GM18511 (cell line): ENCODE measurements around the gene RNFT2.
"Not testable (repeated sequence)": the region's sequence is repeated elsewhere in the genome, so short reads cannot be mapped to it uniquely, and the experiment has no call there.

Experiments used
- ATAC-seq: cut with Tn5 transposase; IDR thresholded peaks from one replicate; pipeline ENCODE4 v1.9.1; 2021; ENCODE audit warnings: mild to moderate bottlenecking, moderate library complexity; ENCODE audit not compliant: unreplicated experiment

Gene RNFT2

DNA sequence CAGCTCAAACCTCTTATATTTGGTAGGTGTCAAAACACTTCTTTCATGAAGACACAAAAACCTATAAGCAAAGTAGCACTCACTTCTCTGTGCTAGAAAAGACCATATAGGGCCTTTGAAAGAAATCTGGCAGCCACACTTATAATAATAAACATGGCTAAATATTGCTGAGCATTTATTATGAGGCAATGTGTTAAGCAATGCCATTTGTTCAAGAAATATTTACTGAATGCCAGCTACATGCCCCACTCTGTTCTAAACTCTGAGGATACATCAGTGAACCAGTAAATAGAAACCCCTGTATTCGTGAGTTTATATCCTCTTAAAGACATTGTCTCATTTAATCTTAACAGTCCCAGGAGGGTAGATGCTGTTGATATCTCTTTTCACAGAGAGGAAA, 52.0 kb downstream of the RNFT2 start:
- no peak for ATAC-seq

DNA sequence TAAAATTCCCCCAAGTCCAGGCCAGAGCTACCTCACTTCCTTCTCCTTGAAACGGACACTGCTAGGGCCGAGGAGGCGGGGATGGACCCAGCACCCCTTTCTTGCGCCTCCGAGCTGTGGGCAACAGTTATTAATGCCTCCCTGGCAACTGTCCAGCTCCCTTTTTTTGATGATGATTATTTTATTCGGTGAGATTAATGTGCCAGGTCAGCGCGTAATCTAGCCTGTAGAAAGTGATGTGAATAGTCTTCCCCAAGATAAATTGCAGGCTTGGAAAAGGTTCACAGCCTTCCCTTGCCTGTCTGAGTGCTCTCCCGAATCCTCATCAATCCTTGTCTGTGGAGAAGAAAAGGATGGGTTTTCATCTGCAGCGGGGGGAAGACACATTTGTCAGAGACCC, 54.3 kb downstream of the RNFT2 start:
- no peak for ATAC-seq

DNA sequence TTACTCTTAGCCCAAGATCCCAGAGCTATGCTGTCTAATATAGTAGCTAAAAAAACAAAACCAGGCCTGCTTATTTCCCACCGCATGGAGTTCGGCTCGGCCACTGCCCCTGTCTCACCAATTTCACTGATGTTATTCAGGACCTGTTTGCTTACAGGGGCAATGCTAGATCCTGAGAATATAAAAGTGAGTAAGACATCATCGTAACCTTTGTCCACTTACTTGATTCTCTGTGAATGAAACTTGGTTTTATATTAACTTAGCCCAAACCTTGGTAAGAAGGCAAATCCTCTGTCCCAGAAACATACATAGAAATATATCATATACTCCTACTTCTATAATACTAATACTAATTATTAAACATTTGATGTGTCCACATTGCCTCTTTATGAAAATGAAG, 56.6 kb downstream of the RNFT2 start:
- no peak for ATAC-seq

DNA sequence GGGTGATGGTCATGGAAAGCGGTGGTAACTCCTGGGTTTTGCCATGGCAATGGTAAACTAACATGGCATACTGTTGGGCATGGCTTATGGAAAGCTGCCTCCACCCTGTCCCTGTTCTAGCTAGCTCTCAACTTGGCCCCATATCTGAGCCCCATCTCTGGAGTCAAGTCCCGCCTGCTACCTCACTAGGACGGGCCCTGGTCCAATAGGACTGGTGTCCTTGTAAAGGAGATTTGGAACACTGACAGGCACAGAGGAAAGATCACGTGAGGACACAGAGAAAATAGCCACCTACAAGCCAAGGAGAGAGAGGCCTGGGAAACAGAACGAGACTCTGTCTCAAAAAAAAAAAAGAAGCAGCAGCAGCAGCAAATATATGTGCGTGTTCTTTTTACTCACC, 59.8 kb downstream of the RNFT2 start:
- no peak for ATAC-seq

DNA sequence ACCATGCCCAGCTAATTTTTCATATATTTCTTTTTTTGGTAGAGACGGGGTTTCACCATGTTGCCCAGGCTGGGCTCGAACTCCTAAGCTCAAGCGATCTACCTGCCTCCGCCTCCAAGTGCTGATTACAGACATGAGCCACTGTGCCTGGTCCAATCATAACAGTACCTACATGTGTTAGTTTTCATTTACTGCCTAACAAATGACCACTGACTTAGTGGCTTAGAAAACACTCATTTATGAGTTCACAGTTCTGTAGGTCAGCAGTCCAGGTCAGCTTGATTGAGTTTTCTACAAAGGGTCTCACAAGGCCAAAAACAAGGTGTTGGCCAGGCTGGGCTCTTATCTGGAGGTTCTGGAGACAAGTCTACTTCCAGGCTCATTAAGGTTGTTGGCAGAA, 60.6 kb downstream of the RNFT2 start:
- no peak for ATAC-seq

DNA sequence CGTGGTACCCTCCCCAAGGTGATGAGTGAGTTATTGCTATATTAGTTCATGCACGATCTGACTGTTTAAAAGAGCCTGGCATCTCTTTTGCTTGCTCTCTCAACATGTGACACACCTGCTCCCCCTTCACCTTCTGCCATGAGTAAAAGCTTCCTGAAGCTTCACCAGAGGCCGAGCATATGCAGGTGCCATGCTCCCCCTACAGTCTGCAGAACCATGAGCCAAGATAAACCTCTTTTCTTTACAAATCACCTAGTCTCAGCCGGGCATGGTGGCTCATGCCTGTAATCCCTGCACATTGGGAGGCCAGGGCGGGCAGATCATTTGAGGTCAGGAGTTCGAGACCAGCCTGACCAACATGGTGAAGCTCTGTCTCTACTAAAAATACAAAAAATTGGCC, 61.8 kb downstream of the RNFT2 start:
- ATAC-seq = no peak

DNA sequence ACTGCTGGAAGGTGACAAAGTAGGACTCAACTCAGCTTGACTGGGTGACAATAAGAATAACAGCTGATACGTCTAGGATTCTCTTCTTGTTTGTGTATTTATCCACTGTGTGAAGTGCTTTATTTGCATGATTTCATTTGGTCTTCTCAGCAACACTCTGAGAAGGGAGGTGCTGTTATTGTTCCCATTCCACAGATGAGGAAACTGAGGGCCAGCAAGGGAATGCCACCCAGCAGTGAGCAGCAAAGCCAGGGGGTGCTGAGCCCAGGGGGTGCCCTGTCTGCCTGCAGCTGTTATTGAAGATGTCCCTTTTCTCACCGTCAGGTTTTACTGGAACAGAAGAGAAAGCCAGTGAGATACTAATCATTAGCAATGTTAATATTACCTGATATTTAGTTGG, 62.8 kb downstream of the RNFT2 start:
- no peak for ATAC-seq

DNA sequence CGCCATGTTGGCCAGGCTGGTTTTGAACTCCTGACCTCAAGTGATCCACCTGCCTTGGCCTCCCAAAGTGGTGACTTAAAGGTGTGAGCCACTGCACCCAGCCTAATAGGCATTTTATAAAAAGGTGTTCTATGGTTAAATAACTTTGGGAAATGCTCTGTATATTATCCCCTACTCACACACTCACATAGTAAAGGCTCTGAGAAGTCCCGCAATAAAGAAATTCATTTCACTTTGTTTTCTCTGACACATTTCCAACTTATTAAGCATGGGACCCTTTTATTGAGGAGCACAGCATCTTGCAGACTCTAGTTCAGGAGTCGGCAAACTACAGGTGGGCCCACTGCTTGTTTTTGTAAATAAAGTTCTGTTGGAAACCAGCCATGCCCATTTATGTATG, 63.9 kb downstream of the RNFT2 start:
- ATAC-seq = no peak

DNA sequence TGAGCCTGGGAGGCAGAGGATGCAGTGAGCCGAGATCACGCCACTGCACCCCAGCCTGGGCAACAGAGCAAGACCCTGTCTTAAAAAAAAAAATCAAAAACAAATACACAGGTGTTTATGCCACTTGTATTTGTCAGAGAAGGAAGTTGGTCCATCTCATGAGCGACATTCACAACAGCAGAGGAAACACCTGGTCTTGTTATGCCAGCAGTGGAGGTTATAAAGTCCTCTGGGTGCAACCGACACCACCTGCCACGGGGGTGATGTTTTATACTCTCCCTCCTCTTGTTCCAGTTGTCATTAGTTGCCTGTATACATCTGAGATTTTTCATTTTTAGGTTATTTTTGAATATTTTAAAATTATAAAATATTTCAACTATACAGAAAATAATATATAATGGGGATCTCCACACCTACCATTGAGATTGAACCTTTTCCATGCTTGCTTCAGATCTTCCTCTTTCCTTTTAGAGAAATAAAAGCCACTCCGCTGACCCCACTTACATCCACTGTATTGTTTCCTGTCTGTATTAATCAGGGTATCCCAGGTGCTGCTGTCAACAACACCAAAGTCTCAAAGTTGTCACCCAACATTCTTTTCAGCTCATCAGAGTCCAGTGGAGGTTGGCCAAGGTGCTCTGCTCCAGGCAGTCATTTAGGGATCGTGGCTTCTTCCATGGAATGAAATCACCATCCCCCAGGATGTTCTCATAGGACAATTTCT, 65.1 kb downstream of the RNFT2 start:
- no peak for ATAC-seq

DNA sequence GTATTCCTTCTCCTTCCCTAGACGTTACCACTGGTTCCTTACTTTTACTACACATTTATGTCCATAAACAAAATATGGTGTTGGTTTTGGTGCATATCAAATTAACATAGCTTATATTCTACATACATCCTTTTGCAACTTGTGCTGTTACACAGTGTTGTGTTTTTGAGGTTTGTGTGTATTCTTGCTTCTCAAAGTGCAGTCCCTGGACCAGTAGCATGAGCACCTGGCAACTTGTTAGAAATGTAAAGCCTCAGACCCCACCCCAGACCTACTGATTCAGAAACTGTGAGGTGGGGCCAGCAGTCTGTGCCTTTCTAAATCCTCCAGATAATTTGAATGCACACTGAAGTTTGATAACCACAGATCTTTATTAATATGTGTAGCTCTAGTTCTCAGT, 65.9 kb downstream of the RNFT2 start:
- ATAC-seq = no peak

DNA sequence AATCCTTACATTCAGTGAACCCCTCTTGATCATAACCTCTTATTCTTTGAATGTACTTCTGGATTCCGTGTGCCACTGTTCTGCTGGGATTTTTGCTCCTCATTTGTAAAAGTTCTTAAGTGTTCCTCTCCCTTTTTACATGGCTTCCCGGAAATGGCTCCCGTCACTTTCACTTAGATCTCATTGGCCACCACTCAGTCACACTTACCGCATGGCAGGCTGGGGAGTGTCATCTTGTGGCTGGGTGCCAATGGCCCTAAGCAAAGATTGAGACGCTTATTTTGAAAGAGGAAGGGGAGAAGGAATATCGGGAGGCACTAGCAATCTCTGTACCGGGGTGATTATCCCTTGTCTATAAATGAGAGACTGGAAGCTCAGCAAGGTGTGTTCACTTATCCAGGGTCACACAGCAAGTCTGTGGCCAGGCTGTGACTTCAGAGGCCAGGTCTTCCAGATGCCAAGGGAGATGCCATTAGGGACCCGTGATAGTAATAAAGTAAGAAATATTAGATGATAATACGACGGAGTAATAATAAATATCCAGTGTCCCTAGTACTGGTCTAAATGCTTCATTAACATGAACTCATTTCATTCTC, 68.8 kb downstream of the RNFT2 start:
- no peak for ATAC-seq

DNA sequence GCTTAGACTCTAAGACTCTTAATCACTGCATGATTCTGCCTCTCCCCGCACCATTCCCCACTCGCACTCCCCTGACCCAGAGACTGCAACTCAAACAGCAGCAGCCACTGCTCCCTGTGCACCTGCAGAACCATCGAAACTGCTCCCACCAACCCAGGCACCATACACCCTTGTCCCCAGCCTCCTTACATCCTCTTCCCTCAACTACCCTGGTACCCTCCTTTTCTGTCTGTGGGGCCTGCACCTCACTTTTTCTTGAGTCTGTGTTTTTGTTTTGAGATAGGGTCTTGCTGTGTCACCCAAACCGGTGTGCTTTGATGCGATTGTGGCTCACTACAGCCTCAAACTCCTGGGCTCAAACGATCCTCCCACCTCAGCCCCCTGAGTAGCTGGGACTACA, 69.4 kb downstream of the RNFT2 start:
- no peak for ATAC-seq

DNA sequence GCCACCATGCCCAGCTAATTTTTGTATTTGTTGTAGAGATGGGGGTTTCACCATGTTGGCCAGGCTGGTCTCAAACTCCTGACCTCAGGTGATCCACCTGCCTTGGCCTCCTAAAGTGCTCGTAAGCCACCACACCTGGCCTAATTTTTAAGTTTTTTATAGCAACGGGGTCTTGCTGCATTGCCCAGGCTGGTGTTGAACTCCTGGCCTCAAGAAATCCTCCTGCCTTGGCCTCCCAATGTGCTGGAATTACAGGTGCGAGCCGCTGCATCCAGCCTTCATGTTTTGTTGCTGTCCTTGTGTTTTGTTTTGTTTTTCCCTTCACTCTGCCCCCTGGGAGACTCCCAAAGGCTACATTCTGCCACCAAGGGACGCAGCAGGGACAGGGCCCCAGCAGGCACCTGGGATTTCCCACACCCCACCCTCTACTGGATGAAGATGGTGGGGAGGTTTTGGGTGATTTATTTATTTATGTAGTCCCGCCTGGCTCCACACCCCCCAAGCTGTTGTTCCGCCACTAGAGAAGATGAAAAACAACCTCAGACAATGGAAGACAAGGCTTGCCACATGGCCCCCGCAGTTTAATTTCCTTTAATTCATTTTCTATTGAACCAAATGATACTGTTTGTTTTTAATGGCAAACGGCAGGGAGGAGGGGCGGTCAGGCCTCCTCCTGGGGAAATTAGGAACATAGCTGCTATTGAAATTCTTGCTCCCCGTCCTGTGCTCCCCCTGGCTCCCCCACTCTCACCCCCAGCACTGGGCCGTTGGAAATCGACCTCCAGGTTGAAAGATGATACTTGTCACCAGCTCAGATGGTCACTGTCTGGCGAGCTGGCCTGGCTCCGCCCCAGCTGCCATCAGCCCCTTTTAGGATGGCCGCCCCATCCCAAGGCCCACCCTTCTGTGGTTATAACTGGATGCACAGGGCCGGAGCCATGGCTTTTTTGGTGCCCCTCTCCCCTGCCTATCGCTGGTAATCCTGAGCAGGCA, 70.3 kb downstream of the RNFT2 start:
- ATAC-seq = no peak

DNA sequence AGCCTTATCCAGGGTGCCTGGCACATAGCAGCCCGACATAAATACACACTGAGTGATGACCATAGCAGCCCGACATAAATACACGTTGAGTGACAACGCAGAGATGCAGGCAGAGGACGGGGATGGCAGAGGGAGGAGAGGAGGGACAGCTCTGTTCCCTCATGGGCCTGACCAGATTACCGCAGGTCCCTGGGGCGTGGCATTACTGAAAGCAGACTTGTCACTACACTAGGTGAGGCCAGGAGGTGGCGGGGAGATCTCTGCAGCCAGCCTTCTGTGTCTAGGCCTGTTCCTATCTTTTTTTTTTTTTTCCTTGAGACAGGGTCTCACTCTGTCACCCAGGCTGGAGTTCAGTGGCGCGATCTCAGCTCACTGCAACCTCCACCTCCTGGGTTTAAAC, 74.1 kb downstream of the RNFT2 start:
- ATAC-seq = no peak

DNA sequence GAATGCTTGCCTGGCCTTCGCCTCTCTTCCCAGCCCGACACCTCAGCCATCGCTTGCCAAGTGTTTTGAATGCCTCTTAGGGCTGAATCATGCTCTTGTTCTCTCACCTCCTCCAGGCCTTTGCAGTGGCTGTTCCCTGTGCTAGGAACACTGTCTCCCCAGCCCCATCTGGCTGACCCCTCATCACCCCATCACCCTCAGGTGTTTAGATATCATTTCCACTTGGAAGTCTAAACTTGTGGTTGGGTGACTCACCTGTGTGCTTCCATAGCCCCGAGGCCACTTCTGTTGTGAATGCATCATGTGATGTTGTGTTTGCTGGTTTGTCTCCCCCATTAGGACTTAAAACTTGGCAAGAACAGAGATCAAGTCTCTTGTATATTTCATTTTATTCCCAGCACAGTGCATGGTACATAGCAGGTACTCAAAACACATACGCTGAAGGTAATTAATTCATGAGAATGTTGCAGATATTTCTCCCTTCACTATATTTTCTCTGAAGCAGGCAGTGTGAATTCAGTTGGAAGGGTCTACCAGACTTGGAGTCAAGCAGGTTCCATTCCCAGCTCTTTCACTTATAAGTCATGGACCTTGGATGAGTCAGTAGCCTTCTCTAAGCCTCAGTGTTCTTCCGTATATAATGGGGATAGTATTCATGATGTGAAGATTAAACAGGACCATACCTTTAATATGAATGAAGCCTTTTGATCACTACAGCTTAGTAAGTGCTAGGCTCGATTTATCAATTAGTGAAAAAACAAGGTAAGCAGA, 75.3 kb downstream of the RNFT2 start:
- no peak for ATAC-seq

DNA sequence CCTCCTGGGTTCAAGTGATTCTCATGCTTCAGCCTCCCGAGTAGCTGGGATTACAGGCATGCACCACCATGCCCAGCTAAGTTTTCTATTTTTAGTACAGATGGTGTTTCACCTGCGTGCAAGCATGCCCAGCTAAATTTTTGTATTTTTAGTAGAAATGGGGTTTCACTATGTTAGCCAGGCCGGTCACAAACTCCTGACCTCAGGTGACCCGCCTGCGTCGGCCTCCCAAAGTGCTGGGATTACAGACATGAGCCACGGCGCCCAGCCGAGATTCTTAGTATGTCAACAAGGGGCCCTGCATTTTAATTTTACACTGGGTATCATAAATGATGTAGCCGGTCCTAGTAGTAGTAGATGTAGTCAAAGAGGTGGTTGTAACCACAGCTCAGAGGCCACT, 76.7 kb downstream of the RNFT2 start:
- ATAC-seq = not testable (repeated sequence)

DNA sequence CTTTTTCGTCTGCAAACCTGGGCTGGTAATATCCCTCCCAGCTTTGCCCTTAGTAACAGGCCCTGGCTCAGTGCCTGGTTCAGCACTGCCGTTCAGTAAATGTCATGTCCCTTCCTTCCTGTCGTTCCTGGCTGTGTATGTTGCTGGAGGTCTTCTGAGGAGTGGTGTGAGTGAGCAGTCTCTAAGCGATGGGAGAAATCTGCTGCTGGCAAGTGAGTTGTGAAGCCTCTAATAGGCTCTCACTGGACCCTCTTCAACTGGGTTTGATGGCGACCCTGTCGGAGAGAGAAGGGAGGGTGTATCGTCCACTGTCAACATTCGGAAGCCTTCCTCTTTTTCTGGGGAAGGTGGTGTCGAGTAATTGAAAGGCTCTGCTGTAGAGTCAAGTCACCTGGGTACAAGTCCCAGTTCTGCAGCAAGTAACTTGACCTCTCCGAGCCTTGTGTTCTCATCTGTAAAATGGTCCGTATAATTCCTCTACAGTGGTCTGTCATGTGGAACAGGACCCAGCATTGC, 80.3 kb downstream of the RNFT2 start:
- no peak for ATAC-seq

DNA sequence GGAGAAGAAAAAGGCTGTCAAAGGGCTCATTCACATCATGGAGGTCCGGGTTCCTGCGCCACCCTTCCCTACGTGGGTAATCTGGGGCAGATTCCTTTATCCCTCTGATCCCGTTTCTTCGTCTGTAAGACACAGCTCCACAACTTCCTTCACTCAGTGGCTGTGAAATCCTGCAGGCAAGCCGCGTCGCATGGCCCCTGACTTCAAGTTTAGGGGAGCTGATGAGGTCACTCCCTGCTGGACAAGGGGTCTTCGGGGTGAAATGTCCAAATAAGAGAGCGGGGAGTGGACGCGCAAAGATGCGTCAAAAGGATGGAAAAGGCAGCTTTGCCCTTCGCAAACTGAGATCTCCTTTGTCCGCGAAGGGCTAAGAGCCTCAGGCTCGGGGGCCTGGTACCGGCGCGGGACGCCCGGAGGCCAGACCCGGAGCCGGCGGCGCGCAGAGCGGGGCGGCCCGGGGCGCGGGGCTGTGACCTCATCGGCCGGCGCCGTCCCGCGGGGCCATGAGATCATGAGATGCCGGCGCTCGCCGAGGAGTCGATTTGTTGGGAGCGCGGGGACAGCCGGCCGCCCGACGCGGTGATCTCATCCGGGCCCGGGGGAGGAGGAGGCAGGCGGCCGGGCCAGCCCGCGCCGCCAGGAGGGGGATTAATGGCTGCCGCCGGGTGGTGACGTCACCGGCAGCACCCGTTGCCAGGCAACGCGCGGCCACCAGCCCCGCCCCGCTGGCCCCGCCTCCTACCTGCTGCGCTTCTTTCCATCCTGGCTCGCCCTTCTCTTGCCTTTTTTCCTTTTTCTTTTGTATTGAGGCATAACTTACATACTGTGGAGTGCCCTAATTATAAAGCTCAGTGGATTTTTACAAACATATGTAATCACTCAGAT, 81.1 kb downstream of the RNFT2 start:
- peak; percentile 89 for ATAC-seq

DNA sequence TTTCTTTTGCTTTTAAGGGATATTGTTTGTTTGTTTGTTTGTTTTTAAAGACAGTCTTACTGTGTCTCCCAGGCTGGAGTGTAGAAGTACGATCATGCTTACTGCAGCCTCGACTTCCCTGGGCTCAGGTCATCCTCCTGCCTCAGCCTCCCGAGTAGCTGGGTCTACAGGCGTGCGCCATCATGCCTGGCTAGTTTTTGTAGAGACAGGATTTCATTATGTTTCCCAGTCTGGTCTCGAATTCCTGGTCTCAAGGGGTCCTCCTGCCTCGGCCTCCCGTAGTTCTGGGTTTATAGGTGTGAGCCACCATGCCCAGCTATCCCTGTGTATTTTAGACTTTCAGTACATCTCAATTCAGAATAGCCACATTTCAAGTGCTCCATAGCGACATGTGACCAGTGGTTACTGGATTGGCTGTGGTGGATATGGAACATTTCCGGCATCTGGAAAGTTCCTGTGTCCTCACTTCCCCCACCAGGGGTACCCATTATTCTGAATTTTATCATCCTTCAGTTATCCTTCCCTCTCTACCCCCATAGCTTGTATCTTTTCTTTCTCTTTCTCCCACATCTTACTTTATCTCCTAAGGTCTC, 82.0 kb downstream of the RNFT2 start:
- ATAC-seq = no peak
